Neural crest cell (in vitro differentiated cells): ENCODE results near the gene ADD2. TPM values are rescaled to one million over a fixed set of nuclear protein-coding genes. Genes with fewer than 3 reads are reported as not detected.

Experiments used
- DNase-seq: peaks from one replicate; pipeline ENCODE4 v3.0.0; 2021; ENCODE audit warnings: low read depth, mixed read lengths, low spot score
- H3K27ac Mint-ChIP-seq: one replicate; pipeline ENCODE4 v1.8.0; 2021; ENCODE audit warnings: mild to moderate bottlenecking, mixed read lengths; ENCODE audit not compliant: unreplicated experiment
- H3K27me3 Mint-ChIP-seq: 2 replicates; pipeline ENCODE4 v1.8.0; 2021; ENCODE audit warnings: low read depth, mild to moderate bottlenecking, mixed read lengths
- H3K36me3 Mint-ChIP-seq: 2 replicates; pipeline ENCODE4 v1.8.0; 2021; ENCODE audit warnings: low read depth, mild to moderate bottlenecking, mixed read lengths
- H3K4me1 Mint-ChIP-seq: 2 replicates; pipeline ENCODE4 v1.8.0; 2021; ENCODE audit warnings: mixed read lengths
- H3K4me3 Mint-ChIP-seq: one replicate; pipeline ENCODE4 v1.8.0; 2021; ENCODE audit warnings: mild to moderate bottlenecking, mixed read lengths
- H3K9me3 Mint-ChIP-seq: 2 replicates; pipeline ENCODE4 v1.8.0; 2021; ENCODE audit warnings: mixed read lengths
- total RNA-seq: library from RNA; stranded (reverse); gene quantifications from 2 replicates; pipeline ENCODE4 v1.2.1, GENCODE V29; 2021
- TF ChIP-seq, protein P1 (sequence below): fragments of 200-600 bp; sonication (generic); conservative IDR thresholded peaks from 2 replicates; pipeline ENCODE4 v1.5.0; 2021; ENCODE audit warnings: antibody characterized with exemption, mild to moderate bottlenecking

Gene ADD2
- total RNA-seq, 1 donor from 2014 or later, result 31.8 TPM

DNA sequence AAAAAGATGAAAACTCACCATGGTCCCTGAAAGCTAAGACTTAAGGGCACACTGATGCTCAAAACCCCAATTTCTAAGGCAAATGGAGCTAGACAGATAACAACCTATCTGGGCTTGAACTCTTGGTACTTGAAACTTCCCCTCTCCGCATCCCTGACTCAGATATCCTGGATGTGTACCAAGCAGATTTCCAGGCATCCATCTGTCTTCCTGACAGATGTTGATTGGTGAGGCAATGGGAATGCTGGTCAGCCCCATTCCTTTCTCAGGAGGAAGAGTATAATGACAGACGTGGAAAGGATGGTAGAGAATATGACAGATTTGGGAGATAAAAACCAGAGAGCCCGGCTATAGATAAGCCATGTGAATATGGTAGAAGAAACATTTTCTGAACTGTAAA lies 69.2 kb downstream of the ADD2 start:
- H3K27ac Mint-ChIP-seq, result no peak overlapping the region
- no peaks in the 10 kb centered on the region for H3K27me3 Mint-ChIP-seq
- TF ChIP-seq, protein P1, sequence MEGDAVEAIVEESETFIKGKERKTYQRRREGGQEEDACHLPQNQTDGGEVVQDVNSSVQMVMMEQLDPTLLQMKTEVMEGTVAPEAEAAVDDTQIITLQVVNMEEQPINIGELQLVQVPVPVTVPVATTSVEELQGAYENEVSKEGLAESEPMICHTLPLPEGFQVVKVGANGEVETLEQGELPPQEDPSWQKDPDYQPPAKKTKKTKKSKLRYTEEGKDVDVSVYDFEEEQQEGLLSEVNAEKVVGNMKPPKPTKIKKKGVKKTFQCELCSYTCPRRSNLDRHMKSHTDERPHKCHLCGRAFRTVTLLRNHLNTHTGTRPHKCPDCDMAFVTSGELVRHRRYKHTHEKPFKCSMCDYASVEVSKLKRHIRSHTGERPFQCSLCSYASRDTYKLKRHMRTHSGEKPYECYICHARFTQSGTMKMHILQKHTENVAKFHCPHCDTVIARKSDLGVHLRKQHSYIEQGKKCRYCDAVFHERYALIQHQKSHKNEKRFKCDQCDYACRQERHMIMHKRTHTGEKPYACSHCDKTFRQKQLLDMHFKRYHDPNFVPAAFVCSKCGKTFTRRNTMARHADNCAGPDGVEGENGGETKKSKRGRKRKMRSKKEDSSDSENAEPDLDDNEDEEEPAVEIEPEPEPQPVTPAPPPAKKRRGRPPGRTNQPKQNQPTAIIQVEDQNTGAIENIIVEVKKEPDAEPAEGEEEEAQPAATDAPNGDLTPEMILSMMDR, result no peak
- H3K4me1 Mint-ChIP-seq, result no peaks in the 10 kb centered on the region
- H3K36me3 Mint-ChIP-seq, result no peaks in the 10 kb centered on the region
- H3K9me3 Mint-ChIP-seq, result no peaks in the 10 kb centered on the region
- no peak overlapping the region for H3K4me3 Mint-ChIP-seq
- no peak for DNase-seq

DNA sequence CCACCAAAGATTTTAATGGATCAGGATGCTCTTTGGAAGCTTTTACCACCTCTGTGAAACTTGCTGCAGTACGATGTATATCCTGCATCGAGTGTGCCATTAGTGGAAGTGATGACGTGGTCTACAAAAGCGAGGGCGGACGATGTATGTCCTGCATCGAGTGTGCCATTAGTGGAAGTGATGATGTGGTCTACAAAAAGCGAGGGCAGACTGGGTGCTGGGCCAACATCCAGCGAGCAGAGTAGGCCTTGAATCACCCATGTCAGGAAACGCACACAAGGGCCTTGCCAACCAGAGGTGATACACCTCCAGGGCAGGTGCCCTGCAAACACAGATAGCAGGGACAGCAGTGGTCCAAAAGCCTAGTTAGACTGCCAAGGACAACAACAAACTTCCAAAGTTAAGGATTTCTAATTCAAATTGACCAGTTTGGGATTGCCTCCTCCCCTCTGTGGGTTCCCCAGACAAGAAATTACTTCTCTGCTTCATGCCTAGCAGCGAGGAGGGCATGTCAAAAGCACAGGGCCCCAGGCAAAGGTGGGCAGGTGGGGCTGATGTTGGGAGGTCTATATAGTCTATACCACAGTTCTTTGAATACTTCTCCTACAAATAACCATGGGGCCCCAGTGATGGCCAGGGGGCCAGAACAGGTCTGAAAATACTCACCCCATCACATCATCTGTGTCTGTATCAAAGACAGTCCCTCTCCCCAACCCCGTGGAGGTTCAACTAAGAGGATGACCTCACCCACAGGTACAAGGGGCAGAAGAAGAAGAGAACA lies 70.2 kb downstream of the ADD2 start:
- no peak overlapping the region for H3K4me3 Mint-ChIP-seq
- no peaks in the 10 kb centered on the region for H3K4me1 Mint-ChIP-seq
- peak overlapping the region; percentile 9 for H3K27ac Mint-ChIP-seq
- TF ChIP-seq, protein P1, result no peak
- H3K36me3 Mint-ChIP-seq, result no peaks in the 10 kb centered on the region
- DNase-seq, result no peak
- no peaks in the 10 kb centered on the region for H3K9me3 Mint-ChIP-seq
- H3K27me3 Mint-ChIP-seq, result no peaks in the 10 kb centered on the region

DNA sequence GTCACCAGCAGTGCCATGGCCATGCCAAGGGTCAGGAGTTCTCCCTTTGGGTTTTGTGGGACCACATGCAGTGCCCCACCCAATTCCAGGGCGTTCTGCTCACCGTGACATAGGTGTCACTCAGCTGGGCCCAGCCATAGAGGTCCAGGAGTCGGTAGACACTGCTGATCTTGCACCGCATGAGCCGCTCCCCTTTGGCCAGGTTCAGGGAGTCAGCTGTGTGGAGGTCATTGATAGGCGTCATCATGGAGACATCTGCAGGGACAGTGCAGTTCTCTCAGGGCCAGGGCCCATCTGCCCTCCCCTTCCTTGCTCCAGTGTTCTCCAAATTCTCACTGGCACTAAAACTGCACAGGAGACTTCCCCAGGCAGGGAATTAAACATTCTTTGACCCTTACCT lies 71.9 kb downstream of the ADD2 start:
- DNase-seq, result no peak
- TF ChIP-seq, protein P1, result no peak
- H3K9me3 Mint-ChIP-seq, result no peaks in the 10 kb centered on the region
- no peak overlapping the region for H3K27ac Mint-ChIP-seq
- H3K27me3 Mint-ChIP-seq, result no peaks in the 10 kb centered on the region
- H3K4me3 Mint-ChIP-seq, result no peak overlapping the region
- H3K36me3 Mint-ChIP-seq, result peaks cover 3% of the 10 kb centered on the region
- H3K4me1 Mint-ChIP-seq, result no peaks in the 10 kb centered on the region

DNA sequence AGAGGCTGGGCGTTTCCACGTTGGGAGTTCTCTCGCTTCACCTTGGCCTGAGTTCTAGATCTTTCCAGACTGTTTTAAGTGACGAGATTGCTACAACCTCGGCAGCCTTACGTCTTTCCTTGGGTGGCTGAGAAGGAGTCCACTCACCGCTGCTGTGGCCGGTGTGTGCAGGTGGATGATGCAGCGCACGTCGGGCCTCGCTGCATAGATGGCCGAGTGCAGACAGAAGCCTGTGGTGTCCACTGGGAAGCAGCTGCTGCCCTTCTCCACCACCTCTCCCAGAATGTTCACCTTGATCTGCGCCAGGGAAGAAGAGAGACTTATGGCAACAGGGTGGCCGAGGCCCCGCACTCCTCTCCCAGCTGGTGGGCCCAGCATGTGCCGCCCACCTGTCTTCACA lies 75.7 kb downstream of the ADD2 start:
- TF ChIP-seq, protein P1, result no peak
- DNase-seq, result no peak
- Mint-ChIP-seq H3K4me3 (no peak overlapping the region), H3K36me3 (peaks cover 12% of the 10 kb centered on the region), H3K27ac (no peak overlapping the region), H3K27me3 (no peaks in the 10 kb centered on the region), H3K4me1 (peaks cover 2% of the 10 kb centered on the region), H3K9me3 (no peaks in the 10 kb centered on the region)

DNA sequence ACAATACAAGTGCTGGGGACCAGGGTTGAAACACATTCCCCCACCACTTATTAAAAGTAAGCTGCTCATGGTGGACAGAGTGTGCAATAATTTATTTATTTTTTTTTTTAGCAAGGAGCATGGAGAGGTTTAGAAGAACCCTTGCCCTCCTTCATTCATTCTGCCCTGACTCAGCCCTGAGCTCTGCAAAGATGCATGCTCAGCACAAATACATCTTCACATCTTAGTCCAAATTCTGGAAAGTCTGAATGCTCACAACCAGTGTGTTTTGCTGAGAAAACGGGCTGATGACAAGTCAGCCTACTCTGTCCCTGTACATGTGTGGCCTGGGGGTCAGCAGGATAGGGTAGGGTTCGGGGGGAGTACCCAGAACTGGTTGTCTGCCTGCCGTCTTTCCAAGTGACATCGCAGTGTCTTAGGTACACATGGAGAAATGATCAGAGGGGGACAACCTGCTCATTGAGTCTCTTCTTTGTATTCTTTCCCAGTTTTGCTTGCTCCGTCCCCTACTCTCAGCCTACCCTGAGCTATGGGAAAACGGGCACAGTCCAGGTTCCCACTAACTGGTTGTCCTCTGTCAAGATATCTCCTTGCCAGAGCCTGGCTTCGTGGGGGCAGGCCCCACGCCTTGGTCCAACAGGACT lies 76.4 kb downstream of the ADD2 start:
- Mint-ChIP-seq H3K4me1 (peaks cover 7% of the 10 kb centered on the region), H3K36me3 (peaks cover 12% of the 10 kb centered on the region)
- no peak for DNase-seq

More for the DNA sequence above, 76.4 kb downstream of the ADD2 start:
- no peaks in the 10 kb centered on the region for H3K9me3 Mint-ChIP-seq
- TF ChIP-seq, protein P1, result no peak
- no peaks in the 10 kb centered on the region for H3K27me3 Mint-ChIP-seq
- no peak overlapping the region for H3K4me3 Mint-ChIP-seq
- no peak overlapping the region for H3K27ac Mint-ChIP-seq
